ENCODE measurements around the gene NOC3L.
A peak's percentile ranks its signal among the peaks of the same experiment; 100 is the strongest.
"Not testable (repeated sequence)": the region's sequence is repeated elsewhere in the genome, so short reads cannot be mapped to it uniquely, and the experiment has no call there.

NOC3L gene

DNA sequence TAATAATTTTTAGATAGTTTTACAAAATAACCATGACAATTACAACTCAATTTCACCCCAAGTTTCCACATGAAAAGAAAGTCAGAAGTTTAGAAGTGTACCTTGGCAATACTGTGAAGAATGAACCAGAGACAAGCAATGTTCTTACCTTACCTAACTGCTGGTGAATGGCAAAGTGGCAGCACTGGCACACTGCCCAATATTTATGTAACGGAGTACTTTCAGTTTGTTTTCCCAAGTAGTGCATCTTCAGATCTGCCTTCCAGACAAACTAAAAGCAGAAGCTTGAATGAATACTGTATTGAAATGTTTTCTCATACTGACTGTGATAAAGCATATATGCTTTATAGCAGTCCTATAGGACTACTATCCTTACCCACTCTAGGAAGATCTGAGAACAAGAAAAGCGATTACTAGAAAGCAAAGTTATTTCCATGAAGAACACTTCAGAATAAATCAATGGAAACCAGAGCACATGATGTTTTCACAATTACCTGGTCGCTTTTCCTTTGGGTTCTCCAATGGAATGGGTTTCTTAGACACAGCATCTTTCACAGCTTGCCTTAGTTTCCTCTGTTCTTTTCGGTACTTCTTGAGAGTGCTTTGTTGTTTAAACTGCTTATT is 1.5 kb downstream of the NOC3L start:
- no peak for DNase-seq (ENCODE audit: low read depth)
- H3K4me3 ChIP-seq (ENCODE audit: low read depth, low read length), result peak overlapping the region; percentile 66; the same call in 1 of the 2 replicates
- TF ChIP-seq, protein P1, sequence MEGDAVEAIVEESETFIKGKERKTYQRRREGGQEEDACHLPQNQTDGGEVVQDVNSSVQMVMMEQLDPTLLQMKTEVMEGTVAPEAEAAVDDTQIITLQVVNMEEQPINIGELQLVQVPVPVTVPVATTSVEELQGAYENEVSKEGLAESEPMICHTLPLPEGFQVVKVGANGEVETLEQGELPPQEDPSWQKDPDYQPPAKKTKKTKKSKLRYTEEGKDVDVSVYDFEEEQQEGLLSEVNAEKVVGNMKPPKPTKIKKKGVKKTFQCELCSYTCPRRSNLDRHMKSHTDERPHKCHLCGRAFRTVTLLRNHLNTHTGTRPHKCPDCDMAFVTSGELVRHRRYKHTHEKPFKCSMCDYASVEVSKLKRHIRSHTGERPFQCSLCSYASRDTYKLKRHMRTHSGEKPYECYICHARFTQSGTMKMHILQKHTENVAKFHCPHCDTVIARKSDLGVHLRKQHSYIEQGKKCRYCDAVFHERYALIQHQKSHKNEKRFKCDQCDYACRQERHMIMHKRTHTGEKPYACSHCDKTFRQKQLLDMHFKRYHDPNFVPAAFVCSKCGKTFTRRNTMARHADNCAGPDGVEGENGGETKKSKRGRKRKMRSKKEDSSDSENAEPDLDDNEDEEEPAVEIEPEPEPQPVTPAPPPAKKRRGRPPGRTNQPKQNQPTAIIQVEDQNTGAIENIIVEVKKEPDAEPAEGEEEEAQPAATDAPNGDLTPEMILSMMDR (IDR thresholded peaks at IDR 0.05; ENCODE audit: control insufficient read depth, extremely low read depth, insufficient read depth), result no peak

DNA sequence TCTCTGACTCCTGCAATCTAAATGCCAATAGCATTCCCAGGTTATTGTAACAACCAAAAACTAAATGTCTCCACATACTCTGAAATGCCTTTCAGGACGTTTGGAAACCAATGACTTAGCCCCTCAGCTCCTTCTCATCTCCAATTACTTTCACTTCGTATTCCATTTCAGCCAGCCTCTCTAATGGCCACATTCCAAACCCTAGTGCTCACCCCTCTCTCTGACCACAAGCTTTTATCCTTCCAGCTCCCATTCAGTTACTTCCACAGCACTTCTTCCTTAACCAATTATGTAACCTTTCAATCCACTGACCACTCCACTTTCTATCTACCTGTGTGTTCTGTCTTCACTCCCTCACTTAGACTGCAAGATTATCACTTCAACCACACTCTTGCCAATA is 4.3 kb downstream of the NOC3L start:
- TF ChIP-seq, protein P1 (IDR thresholded peaks at IDR 0.05; ENCODE audit: control insufficient read depth, extremely low read depth, insufficient read depth), result no peak
- H3K4me3 ChIP-seq (ENCODE audit: low read depth, low read length), result no peak overlapping the region
- DNase-seq (ENCODE audit: low read depth), result no peak

DNA sequence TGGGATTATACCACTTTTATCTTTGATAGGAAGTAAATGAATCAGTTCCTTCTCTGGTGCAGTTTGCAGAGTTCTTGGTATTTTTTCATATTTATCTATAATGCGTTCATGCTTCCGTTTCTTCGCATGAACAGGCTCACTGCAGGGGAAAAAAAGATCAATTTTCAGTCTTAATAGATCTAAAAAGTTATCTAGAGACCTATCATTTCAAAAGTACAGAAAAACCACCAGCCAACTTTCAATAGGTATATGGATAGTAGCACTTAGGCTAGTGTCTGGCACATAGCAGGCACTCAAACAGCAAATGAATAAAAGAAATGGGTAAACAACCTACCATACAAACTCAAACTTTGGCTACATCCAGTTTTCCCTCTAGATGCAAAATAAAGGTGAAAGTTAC is 5.5 kb downstream of the NOC3L start:
- DNase-seq (ENCODE audit: low read depth), result no peak
- H3K4me3 ChIP-seq (ENCODE audit: low read depth, low read length), result no peak overlapping the region
- TF ChIP-seq, protein P1 (IDR thresholded peaks at IDR 0.05; ENCODE audit: control insufficient read depth, extremely low read depth, insufficient read depth), result no peak

GRCh38 chr10:94355841-94356240 is 6.9 kb downstream of the NOC3L start:
- no peak overlapping the region for H3K4me3 ChIP-seq (ENCODE audit: low read depth, low read length)
- DNase-seq (ENCODE audit: low read depth), result no peak
- TF ChIP-seq, protein P1 (IDR thresholded peaks at IDR 0.05; ENCODE audit: control insufficient read depth, extremely low read depth, insufficient read depth), result no peak

DNA sequence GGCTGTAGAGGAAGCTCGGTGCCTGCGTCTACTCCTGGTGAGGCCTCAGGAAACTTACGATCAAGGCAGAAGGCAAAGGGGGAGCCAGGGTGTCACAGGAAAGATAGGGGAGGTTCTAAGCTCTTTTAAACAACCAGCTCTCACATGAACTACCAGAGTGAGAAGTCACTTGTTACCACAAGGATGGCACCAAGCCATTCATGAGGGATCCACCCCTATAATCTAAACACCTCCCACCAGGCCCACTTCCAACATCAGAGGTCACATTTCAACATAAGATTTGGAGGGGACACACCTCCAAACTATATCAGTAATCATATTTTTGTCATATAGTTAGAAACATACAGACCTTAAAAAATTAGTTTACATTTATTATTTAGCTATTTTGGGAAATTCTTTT is 9.4 kb downstream of the NOC3L start:
- TF ChIP-seq, protein P1 (IDR thresholded peaks at IDR 0.05; ENCODE audit: control insufficient read depth, extremely low read depth, insufficient read depth), result no peak
- H3K4me3 ChIP-seq (ENCODE audit: low read depth, low read length), result no peak overlapping the region
- DNase-seq (ENCODE audit: low read depth), result no peak

GRCh38 chr10:94351089-94351488 is 11.7 kb downstream of the NOC3L start:
- no peak for DNase-seq (ENCODE audit: low read depth)
- TF ChIP-seq, protein P1 (IDR thresholded peaks at IDR 0.05; ENCODE audit: control insufficient read depth, extremely low read depth, insufficient read depth), result no peak
- no peak overlapping the region for H3K4me3 ChIP-seq (ENCODE audit: low read depth, low read length)

DNA sequence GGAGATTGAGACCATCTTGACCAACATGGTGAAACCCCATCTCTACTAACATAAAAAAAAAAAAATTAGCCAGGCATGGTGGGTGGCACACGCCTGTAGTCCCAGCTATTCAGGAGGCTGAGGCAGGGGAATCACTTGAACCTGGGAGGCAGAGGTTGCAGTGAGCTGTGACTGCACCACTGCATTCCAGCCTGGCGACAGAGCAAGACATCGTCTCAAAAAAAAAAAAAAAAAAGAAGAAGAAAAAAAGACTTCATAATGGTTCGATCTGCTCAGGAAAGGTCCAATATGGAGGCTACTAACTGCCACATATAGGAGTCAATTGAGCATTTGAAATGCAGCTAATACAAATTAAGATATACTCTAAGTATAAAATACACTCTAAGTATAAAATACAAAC is 12.2 kb downstream of the NOC3L start:
- H3K4me3 ChIP-seq (ENCODE audit: low read depth, low read length); DNase-seq (ENCODE audit: low read depth): not testable (repeated sequence)

Measured in LNCaP clone FGC (cell line).